Measurements from ENCODE around the gene SRGN.

GRCh38 chr10:69103784-69104183 is 15.9 kb downstream of the SRGN start:
- no peak for TF ChIP-seq CTCF (IDR thresholded peaks at IDR 0.05)
- TF ChIP-seq POLR2A (IDR thresholded peaks at IDR 0.05) = no peak

Measured in tibial nerve (tissue), 3 donors.